HG03442 (cell line): Measurements from ENCODE around the gene NCAPD2.
"Not testable (repeated sequence)": the region's sequence is repeated elsewhere in the genome, so short reads cannot be mapped to it uniquely, and the experiment has no call there.

Experiments used
- ATAC-seq: cut with Tn5 transposase; IDR thresholded peaks from one replicate; pipeline ENCODE4 v1.9.1; 2021; ENCODE audit warnings: mild to moderate bottlenecking, moderate library complexity; ENCODE audit not compliant: unreplicated experiment

Gene NCAPD2

DNA sequence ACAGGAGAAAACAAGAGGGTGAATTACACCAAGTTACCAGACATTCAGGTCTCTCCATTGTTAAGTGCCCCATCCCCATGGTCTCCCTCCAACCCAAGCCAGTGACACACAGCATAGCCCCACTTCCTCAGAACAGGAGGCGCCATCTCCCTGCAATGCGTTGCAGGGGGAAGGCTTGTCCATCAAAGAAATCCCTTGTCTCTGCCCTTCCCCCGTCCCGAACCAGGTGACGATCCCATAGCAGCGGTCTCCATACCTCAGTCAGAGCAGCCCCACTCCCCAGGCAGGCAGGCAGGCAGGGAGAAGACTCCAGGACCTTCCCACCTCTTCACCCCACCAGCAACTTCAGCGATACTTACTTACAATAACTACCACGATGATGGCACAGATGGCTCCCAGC is 29.4 kb upstream of the NCAPD2 start:
- ATAC-seq: no peak

DNA sequence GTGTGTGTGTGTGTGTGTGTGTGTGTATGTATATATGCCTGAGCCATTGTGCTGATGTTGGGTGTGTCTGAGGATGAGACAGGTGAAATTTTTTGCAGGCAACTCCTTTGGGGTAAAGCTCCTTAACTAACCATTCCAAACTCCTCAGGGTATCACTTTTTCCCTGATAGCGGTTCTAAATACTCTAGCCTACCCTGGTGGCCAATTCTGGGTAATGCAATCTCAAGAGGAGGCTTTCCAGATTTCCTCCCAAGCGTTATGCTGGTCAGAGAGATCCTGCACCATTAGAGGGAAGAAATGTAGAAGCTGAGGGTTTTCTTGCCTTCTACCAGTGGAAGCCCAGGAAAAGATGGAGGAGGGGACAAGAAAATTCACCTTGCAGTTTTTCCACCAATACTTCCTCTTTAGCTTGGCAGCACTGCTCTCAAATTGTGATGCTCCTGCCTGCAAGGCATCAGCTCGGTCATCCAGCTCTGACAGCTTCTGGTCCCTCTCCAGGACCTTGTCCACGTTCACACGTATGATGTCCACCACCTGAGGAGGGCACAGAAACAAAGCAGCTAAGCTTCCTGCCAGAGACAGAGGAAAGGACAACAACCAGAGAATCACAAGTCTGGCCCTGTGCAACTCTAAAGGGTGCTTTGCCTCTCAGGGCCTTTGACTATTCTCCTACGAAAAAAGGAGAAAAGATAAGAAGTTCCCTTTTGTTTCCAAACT is 28.3 kb upstream of the NCAPD2 start:
- no peak for ATAC-seq

DNA sequence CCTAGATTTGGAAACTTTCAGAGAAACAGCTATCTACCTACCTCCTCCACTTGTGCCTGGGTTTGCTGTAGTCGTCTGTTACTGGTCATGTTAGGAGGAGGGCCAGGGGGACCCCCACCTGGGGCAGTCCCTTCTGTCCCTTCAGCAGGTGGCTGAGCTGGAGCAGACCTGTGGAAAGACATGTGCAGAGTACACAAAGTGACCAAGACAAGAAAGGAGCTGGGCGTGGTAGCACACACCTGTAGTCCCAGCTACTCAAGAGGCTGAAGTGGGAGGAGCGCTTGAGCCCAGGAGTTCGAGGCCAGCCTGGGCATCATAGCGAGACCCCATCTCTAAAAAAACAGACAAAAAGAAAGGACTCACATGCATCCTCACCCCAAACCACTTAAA is 27.7 kb upstream of the NCAPD2 start:
- no peak for ATAC-seq

DNA sequence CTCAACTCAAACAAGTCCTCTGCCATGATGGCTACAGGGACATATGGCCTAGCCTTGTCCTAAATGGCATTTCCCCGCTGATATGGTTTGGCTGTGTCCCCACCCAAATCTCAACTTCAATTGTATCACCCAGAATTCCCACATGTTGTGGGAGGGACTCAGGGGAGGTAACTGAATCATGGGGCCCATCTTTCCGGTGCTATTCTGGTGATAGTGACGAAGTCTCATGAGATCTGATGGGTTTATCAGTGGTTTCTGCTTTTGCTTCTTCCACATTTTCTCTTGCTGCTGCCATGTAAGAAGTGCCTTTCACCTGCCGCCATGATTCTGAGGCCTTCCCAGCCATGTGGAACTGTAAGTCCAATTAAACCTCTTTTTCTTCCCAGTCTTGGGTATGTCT is 27.2 kb upstream of the NCAPD2 start:
- not testable (repeated sequence) for ATAC-seq

DNA sequence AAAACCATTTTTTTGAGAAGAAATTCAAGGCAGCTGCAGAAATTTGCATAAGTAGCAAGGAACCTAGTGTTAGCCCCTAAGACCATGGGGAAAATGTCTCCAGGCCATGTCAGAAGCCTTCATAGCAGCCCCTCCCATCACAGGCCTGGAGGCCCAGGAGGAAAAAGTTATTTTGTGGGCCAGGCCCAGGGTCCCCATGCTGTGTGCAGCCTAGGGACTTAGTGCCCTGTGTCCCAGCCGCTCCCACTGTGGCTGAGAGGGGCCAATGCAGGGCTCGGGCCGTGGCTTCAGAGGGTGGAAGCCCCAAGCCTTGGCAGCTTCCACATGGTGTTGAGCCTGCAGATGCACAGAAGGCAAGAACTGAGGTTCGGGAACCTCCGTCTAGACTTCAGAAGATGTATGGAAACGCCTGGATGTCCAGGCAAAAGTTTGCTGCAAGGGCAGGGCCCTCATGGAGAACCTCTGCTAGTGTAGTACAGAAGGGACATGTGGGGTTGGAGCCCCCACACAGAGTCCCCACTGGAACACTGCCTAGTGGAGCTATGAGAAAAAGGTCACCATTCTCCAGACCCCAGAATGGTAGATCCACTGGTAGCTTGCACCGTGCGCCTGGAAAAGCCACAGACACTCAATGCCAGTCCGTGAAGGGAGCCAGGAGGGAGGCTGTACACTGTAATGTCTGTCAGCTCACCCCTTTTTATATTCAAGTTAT is 26.2 kb upstream of the NCAPD2 start:
- ATAC-seq: not testable (repeated sequence)

DNA sequence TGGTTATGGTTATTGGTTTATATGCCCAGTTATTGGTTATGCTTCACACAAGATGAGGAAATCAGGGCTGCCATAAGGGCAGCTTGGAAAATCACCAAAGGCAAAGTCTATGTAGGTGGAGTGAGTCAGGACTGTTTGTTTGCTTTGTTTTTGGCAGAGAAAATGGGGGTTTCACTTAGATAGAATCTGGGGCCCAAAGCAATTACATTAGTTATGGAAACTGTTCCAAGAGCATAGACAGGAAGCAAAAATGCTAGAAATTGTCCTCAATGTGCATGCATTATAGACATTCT is 25.7 kb upstream of the NCAPD2 start:
- no peak for ATAC-seq

DNA sequence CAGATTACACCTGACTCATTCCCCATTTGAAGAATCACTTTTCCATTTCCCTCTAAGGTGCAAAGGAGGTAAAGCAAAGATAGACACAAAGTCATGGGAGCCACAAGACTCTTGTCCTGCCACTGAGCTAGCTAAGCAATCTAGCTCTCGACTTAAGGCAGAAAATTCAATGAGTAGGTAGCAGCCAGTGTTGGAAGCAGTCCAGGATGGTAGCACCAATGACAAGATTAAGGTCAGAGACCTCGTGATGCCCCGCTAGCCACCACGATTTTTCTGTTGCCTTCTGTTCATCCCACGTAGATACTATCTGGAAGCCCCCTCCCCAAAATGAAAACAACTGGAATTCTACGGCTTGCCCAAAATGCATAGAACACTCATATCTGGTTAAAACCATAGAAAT is 24.8 kb upstream of the NCAPD2 start:
- ATAC-seq: no peak

DNA sequence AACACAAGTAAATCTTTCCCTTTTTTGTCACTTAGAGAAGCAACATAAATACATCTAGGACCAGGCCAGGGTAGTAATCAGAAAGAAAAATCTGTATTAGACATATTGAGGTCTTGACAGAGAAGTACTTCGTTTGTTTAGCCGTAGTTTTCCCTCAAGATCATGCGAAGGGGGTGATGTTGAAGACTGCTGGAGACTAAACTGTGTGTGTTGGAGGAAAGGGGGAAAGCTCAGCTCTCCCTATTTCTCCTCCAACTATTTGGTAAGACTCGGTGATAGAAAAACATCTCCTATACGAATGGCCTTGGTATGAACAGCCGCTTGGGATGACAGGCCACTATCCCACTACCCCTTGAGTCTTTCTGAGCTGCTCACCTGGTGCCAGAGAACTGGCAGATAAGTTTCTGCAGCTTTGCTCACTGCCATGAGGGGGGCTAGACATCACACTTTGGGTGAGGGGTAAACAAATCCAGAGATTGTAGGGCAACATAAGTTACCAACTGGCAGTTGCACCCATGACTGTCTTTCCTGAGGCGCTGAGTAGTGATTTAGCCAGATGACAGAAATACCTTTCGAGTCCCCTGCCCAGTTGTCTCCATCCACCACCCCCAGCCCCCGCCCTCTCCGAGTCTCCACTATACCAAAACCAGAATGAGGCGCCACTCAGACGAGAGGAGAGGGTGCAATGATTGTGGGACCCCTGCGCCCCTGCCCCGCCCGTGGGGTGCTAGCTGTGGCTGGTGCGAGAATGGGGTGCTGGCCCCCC is 24.1 kb upstream of the NCAPD2 start:
- no peak for ATAC-seq

DNA sequence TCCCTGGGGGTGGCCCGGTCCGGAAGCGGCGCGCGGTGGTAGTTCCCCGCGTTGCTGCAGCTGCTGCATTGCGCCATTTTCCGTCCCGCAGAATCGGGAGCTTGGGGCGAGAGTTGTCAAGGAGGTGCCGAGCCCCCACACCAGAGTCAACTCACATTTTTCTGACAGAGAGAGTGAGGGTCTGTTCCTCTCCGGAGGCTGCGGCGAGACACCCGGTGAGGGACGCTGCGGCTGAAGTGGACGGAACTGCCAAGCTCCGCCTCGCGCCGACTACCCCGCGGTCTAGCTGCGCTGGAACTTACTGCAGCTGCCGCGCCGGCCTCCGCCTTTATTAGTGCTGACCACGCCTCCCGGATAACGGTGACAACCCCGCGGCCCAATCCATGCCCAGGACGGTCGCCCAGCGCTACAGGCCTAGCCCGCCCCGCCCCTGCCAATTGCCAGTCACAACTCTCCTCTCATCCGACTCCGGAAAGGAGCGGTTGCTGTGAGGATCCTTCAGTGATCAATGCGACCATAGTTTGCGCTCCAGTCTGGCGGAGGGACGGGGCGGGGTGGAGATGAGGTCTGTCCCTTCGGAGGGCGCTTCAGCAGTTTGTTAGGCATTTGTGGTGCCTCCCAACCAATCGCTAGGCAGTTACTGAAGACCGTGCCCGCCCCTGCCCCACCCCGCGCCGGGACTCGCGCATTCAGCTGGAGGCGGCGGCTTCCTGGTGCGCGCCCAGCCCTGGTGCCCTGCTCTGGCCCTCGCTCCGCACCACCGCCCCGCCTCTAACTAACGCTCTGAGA is 23.3 kb upstream of the NCAPD2 start, which contains the start of gene VAMP1:
TSS of gene VAMP1 (minus strand) at position 303 of the 789 bp plus-strand sequence. CDS start at position 157, 146 bp downstream.
- ATAC-seq: peak; percentile 79

DNA sequence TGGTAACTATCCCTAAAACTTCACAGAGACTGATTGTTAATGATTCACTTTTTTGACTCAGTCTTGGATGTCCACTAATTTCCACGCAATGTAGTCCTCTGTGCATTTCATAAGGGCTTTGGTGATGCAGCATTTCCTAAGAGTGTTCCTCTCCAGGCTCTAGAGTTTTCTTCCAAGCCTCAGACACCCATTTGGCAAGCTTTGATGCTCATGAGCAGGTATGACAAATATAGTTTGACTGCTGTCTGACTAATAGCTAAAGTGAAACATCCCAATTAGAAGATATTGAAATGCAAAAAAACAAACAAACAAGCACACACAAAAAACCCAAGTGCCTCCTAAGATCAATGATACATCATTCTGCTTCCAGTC is 21.9 kb upstream of the NCAPD2 start:
- ATAC-seq: no peak

DNA sequence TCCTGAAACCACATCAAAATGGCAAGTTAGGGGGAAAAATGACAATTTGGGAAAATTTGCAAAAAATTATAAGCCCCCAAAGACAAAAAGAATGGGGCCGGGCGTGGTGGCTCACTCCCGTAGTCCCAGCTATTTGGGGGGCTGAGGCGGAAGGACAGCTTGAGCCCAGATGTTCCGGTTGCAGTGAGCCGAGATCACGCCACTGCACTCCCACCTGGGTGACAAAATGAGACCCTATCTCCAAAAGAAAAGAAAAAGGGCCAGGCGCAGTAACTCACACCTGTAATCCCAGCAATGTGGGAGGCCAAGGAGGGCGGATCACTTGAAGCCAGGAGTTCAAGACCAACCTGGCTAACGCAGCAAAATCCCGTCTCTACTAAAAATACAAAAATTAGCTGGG is 21.4 kb upstream of the NCAPD2 start:
- ATAC-seq: no peak

DNA sequence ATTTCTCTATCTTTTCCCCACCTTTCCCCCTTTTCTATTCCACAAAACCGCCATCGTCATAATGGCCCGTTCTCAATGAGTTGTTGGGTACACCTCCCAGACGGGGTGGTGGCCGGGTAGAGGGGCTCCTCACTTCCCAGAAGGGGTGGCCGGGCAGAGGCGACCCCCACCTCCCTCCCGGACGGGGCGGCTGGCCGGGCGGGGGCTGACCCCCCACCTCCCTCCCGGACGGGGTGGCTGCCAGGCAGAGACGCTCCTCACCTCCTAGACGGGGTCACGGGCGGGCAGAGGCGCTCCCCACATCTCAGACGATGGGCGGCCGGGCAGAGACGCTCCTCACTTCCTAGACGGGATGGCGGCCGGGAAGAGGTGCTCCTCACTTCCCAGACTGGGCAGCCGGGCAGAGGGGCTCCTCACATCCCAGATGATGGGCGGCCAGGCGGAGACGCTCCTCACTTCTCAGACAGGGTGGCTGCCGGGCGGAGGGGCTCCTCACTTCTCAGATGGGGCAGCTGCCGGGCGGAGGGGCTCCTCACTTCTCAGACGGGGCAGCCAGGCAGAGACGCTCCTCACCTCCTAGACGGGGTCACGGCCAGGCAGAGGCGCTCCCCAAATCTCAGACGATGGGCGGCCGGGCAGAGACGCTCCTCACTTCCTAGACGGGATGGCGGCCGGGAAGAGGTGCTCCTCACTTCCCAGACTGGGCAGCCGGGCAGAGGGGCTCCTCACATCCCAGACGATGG is 18.5 kb upstream of the NCAPD2 start:
- not testable (repeated sequence) for ATAC-seq

DNA sequence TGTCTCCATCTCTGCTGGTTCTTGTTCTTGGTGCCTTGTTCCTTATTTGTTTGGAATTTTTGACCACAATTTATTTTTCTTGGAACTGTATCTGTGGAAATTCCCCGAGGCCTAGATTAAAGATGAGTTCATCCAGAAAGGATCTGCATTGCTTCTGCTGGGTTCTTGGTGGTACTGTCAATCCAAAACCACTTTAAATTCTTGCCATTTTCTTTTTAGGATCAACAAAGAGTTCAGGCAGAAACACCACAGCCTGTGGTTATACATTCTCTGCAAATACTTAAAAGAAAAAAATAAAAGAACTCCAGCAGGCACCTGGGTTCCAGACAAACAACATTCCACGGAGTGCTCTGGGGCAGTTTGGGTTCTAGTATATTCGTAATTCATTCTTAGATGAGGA is 17.4 kb upstream of the NCAPD2 start:
- ATAC-seq: no peak

DNA sequence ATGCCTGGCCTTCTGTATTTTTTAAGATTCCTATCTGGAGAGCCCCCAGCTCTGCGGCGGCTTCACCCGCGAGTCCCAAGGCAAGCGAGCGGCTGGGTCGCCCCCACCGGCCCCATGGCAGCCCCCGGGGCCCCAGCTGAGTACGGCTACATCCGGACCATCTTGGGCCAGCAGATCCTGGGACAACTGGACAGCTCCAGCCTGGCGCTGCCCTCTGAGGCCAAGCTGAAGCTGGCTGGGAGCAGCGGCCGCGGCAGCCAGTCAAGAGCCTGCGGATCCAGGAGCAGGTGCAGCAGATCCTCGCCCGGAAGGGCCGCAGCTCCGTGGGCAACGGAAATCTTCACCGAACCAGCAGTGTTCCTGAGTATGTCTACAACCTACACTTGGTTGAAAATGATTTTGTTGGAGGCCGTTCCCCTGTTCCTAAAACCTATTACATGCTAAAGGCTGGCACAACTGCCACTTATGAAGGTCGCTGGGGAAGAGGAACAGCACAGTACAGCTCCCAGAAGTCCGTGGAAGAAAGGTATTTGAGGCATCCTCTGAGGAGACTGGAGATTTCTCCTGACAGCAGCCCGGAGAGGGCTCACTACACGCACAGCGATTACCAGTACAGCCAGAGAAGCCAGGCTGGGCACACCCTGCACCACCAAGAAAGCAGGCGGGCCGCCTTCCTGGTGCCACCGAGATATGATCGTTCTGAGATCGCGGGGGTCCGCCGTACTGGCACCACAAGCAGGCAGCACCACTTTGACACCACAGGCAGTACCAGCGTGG is 16.1 kb upstream of the NCAPD2 start:
- ATAC-seq: not testable (repeated sequence)

DNA sequence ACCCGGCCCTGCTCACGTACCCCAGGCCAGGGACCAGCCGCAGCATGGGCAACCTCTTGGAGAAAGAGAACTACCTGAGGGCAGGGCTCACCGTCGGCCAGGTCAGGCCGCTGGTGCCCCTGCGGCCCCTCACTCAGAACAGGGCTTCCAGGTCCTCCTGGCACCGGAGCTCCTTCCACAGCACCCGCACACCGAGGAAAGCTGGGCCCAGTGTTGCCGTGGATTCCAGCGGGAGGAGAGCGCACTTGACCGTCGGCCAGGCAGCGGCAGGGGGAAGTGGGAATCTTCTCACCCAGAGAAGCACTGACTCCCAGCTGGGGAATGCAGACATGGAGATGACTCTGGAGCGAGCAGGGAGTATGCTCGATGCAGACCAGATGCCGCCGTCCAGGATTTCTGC is 15.5 kb upstream of the NCAPD2 start:
- no peak for ATAC-seq

DNA sequence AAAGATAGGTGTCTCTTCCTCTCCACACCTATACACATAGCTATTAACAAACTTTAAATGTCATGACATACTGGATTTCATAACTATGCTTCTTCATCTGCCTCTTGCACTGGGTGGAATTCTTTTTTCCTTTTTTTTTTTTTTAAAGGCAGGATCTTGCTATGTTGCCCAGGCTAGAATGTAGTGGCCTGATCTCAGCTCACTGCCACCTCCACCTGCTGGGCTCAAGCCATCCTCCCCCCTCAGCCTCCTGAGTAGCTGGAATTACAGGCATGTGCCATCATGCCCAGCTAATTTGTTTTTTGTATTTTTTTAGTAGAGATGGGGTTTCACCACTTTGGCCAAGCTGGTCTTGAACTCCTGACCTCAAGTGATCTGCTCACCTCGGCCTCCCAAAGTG is 5.7 kb upstream of the NCAPD2 start:
- ATAC-seq: no peak

DNA sequence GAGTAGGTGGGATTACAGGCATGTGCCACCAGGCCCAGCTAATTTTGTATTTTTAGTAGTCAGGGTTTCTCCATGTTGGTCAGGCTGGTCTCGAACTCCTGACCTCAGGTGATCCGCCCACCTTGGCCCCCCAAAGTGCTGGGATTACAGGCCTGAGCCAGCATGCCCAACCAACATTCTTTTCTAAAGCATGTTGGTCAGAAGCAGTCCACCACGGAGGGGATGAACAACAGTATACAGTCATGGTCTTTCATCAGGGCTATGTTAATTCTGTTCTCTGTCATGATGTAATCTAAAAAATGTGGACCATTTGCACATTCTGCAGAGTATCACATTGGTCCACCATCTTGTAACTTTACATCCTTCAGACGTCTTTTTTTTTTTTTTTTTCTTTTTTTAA is 4.5 kb upstream of the NCAPD2 start:
- ATAC-seq: no peak

DNA sequence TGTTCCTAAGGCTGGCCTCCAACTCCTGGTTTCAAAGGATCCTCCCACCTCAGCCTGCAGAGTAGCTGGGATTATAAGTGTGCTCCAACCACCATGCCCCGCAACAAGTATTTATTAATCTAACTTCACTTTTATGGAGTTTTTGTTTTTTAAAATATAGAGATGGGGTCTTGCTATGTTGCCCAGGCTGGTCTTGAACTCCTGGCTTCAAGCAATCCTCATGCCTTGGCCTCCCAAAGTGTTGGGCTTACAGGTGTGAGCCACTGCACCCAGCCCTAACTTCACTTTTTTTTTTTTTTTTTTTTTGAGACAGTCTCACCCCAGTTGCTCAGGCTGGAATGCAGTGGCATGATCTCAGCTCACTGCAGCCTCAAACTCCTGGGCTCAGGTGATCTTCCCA is 3.2 kb upstream of the NCAPD2 start:
- not testable (repeated sequence) for ATAC-seq

DNA sequence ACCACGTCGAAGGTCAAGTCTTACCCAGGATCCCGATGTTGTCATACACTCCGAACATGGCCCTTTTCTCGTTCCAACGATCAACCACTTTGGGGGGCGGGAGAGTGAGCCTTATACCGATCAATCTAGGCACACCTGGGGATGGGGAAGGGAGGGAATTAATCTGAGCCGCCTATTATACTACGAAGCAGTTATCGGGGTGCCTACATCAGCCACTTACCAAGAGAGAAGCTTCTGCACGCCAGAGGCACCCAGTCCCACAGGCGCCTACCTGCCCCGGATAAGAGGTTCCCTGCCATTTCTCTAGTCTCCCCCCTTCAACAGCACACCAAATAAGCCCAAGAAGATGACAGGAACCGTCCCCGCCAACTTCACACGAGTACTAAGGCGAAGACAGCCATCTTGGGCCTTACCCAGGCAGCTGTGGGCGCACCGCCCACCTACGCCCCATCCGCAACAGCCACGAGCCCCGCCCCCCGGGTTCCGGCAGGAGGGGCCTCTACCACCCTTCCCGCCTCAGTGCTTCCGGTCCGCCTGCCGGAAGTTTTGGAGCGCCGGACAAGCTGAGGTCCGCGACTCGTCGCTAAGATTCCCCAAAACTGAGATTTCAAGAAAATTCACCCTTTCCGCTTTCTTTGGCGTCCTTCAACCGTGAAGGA is 935 bp upstream of the NCAPD2 start, which contains the start of gene MRPL51:
TSS of gene MRPL51 (minus strand) at position 425 of the 659 bp plus-strand sequence. CDS start at position 299, 126 bp downstream.
- ATAC-seq: peak; percentile 52
